Vagina (tissue), 2 donors: ENCODE results near the gene RASSF8. TPM values are rescaled to one million over a fixed set of nuclear protein-coding genes. Genes with fewer than 3 reads are reported as not detected.

Experiments
- DNase-seq, 2 donors: peaks; one replicate each; pipeline ENCODE4 v3.0.0-alpha.2; 2017; ENCODE audit errors: extremely low spot score in 2 of 2
- H3K27ac ChIP-seq: fragments of 200-600 bp; sonication (generic); one replicate; pipeline ENCODE4 v1.5.1; 2019
- H3K27me3 ChIP-seq: fragments of 200-600 bp; sonication (generic); one replicate; pipeline ENCODE4 v1.5.1; 2019
- H3K36me3 ChIP-seq, 2 donors: fragments of 200-600 bp; sonication (generic); one replicate each; pipeline ENCODE4 v1.5.1; 2017 to 2019
- H3K4me1 ChIP-seq: fragments of 200-600 bp; sonication (generic); one replicate; pipeline ENCODE4 v1.5.1; 2019
- H3K4me3 ChIP-seq, 2 donors: fragments of 200-600 bp; sonication (generic); 1 replicate in 1 of 2; 2 replicates in 1 of 2; pipeline ENCODE4 v1.5.1; 2016 to 2019
- H3K9me3 ChIP-seq: fragments of 200-600 bp; sonication (generic); one replicate; pipeline ENCODE4 v1.5.1; 2019
- CTCF ChIP-seq, 3 experiments: fragments of 450-650 bp in 2 of 3; fragments of 200-600 bp in 1 of 3; sonication (generic) in 1 of 3; IDR thresholded peaks; one replicate each; pipeline ENCODE4 v1.5.1; 2017 to 2019; ENCODE audit warnings: antibody characterized with exemption in 3 of 3, mild to moderate bottlenecking in 2 of 3, moderate library complexity in 2 of 3
- POLR2A ChIP-seq, 2 donors: fragments of 450-650 bp; IDR thresholded peaks; one replicate each; pipeline ENCODE4 v1.6.1; 2017; ENCODE audit warnings: antibody characterized with exemption in 2 of 2, mild to moderate bottlenecking in 2 of 2, moderate library complexity in 2 of 2
- POLR2AphosphoS5 ChIP-seq, 2 donors: sonication (generic); formaldehyde crosslinking; IDR thresholded peaks; one replicate each; pipeline ENCODE4 v1.9.0; 2017; ENCODE audit warnings: antibody characterized with exemption in 2 of 2, mild to moderate bottlenecking in 2 of 2, low read depth in 1 of 2; ENCODE audit not compliant: insufficient read depth in 1 of 2
- intact Hi-C: fragments of 100-400 bp; cut with DNase I; formaldehyde crosslinking; loops from one replicate; pipeline ENCODE4 v1.15.1; 2023
- total RNA-seq: library from RNA; depleted of rRNA; stranded (reverse); fragments of >200 nt; gene quantifications from one replicate; pipeline ENCODE4 v1.2.3, GENCODE V29; 2016

RASSF8 gene, protein sequence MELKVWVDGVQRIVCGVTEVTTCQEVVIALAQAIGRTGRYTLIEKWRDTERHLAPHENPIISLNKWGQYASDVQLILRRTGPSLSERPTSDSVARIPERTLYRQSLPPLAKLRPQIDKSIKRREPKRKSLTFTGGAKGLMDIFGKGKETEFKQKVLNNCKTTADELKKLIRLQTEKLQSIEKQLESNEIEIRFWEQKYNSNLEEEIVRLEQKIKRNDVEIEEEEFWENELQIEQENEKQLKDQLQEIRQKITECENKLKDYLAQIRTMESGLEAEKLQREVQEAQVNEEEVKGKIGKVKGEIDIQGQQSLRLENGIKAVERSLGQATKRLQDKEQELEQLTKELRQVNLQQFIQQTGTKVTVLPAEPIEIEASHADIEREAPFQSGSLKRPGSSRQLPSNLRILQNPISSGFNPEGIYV
- 68.5 TPM for total RNA-seq

- Histone ChIP-seq H3K4me1 (peaks cover 23% of the 10 kb centered on the region), H3K36me3 (no peaks in the 10 kb centered on the region), H3K27me3 (no peaks in the 10 kb centered on the region), H3K4me3 (peak within 1 kb of the TSS; percentile 74 to 85), H3K27ac (peak within 1 kb of the TSS; percentile 94), H3K9me3 (no peaks in the 10 kb centered on the region)
- intact Hi-C loops, result loop anchor here (5.0 kb wide), 1 partner anchor 74 kb away; no protein-coding TSS in a partner anchor
- DNase-seq, result no peak
- no peak for TF ChIP-seq POLR2AphosphoS5 (IDR thresholded peaks at IDR 0.05; ENCODE audit: insufficient read depth in 1 of 2, low read depth in 1 of 2)
- TF ChIP-seq POLR2A (IDR thresholded peaks at IDR 0.05), result peak in 1 of 2 donors; percentile 86
Observed at GRCh38 chr12:25958428-25959070, at the start of gene RASSF8. RASSF8 (plus strand) TSS chr12:25958682; CDS start chr12:26055344, 96,662 bp downstream.

DNA sequence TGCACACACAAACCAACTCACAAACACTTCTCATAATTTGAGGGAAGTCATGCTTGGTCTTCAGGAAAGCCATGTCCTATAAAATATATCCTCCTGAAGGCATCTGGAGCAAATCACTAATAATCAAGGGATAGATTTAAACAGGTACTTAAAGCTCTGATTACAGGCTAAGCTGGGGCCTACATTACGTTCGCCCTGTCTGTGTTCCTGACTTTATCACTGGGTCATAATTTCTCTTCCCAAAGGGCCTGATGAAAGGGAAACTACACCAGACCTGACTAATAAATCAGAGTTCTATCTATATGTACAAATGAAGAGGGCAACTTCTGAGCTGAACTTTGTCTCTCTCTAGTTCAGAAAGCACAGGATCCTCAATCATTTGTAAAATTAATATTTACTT lies 43.9 kb upstream of the RASSF8 start:
- Histone ChIP-seq H3K4me3 (no peak overlapping the region), H3K4me1 (no peaks in the 10 kb centered on the region), H3K9me3 (no peaks in the 10 kb centered on the region), H3K27me3 (no peaks in the 10 kb centered on the region), H3K36me3 (no peaks in the 10 kb centered on the region), H3K27ac (no peak overlapping the region)
- TF ChIP-seq POLR2A (IDR thresholded peaks at IDR 0.05) (no peak), POLR2AphosphoS5 (IDR thresholded peaks at IDR 0.05; ENCODE audit: insufficient read depth in 1 of 2, low read depth in 1 of 2) (no peak), CTCF (IDR thresholded peaks at IDR 0.05) (no peak)
- intact Hi-C loops, result no loop called here
- no peak for DNase-seq

GRCh38 chr12:25924491-25925001 lies 33.9 kb upstream of the RASSF8 start:
- no peaks in the 10 kb centered on the region for H3K4me1 ChIP-seq
- intact Hi-C loops, result no loop called here
- H3K27me3 ChIP-seq, result no peaks in the 10 kb centered on the region
- no peaks in the 10 kb centered on the region for H3K36me3 ChIP-seq
- no peaks in the 10 kb centered on the region for H3K9me3 ChIP-seq
- no peak for DNase-seq
- no peak overlapping the region for H3K27ac ChIP-seq
- TF ChIP-seq CTCF (IDR thresholded peaks at IDR 0.05) (no peak), POLR2AphosphoS5 (IDR thresholded peaks at IDR 0.05; ENCODE audit: insufficient read depth in 1 of 2, low read depth in 1 of 2) (no peak), POLR2A (IDR thresholded peaks at IDR 0.05) (no peak)
- no peak overlapping the region for H3K4me3 ChIP-seq

GRCh38 chr12:25925064-25925463 lies 33.4 kb upstream of the RASSF8 start:
- Histone ChIP-seq H3K27ac (no peak overlapping the region), H3K27me3 (no peaks in the 10 kb centered on the region), H3K36me3 (no peaks in the 10 kb centered on the region), H3K4me3 (no peak overlapping the region), H3K9me3 (no peaks in the 10 kb centered on the region), H3K4me1 (no peaks in the 10 kb centered on the region)
- no peak for DNase-seq
- intact Hi-C loops, result no loop called here
- no peak for TF ChIP-seq CTCF (IDR thresholded peaks at IDR 0.05)
- no peak for TF ChIP-seq POLR2AphosphoS5 (IDR thresholded peaks at IDR 0.05; ENCODE audit: insufficient read depth in 1 of 2, low read depth in 1 of 2)
- TF ChIP-seq POLR2A (IDR thresholded peaks at IDR 0.05), result no peak

- no peak overlapping the region for H3K27ac ChIP-seq
- TF ChIP-seq POLR2A (IDR thresholded peaks at IDR 0.05) (no peak), CTCF (IDR thresholded peaks at IDR 0.05) (no peak), POLR2AphosphoS5 (IDR thresholded peaks at IDR 0.05; ENCODE audit: insufficient read depth in 1 of 2, low read depth in 1 of 2) (no peak)
- H3K9me3 ChIP-seq, result no peaks in the 10 kb centered on the region
- H3K27me3 ChIP-seq, result no peaks in the 10 kb centered on the region
- DNase-seq, result no peak
- no peaks in the 10 kb centered on the region for H3K4me1 ChIP-seq
- no peaks in the 10 kb centered on the region for H3K36me3 ChIP-seq
- H3K4me3 ChIP-seq, result no peak overlapping the region
- intact Hi-C loops, result no loop called here
Observed at GRCh38 chr12:25926536-25926935, 31.9 kb upstream of the RASSF8 start.
